CD14-positive monocyte (primary cell): ENCODE results near the gene GASK1A. TPM values are rescaled to one million over a fixed set of nuclear protein-coding genes. Genes with fewer than 3 reads are reported as not detected.

Source experiments
- DNase-seq, 3 donors: peaks; one replicate each; pipeline ENCODE4 v3.0.0-alpha.2; 2011 to 2022
- H2AFZ ChIP-seq: 2 replicates; pipeline ENCODE4 v1.6.0; 2012; ENCODE audit warnings: mild to moderate bottlenecking, low read depth, low read length, inconsistent platforms; ENCODE audit not compliant: insufficient read depth, poor library complexity, severe bottlenecking
- H3K27ac ChIP-seq, 2 donors: 1 replicate in 1 of 2; 2 replicates in 1 of 2; pipeline ENCODE4 v1.5.1; 2012 to 2013; ENCODE audit warnings: low read length in 2 of 2, control low read depth in 1 of 2, inconsistent platforms in 1 of 2, low read depth in 1 of 2, mild to moderate bottlenecking in 1 of 2
- H3K27me3 ChIP-seq, 2 donors: one replicate each; pipeline versions ENCODE4 v1.6.0 to v1.6.1; 2011 to 2013; ENCODE audit warnings: low read length in 2 of 2; ENCODE audit not compliant: control insufficient read depth in 2 of 2, insufficient read depth in 2 of 2
- H3K36me3 ChIP-seq, 2 donors: replicated peaks in 1 of 2; 1 replicate in 1 of 2; 2 replicates in 1 of 2; pipeline versions ENCODE4 v1.5.1 to v1.6.1; 2012 to 2013; ENCODE audit warnings: low read length in 2 of 2, control low read depth in 1 of 2, inconsistent platforms in 1 of 2, mild to moderate bottlenecking in 1 of 2; ENCODE audit not compliant: insufficient read depth in 2 of 2, control insufficient read depth in 1 of 2
- H3K4me1 ChIP-seq, 2 donors: 1 replicate in 1 of 2; 2 replicates in 1 of 2; pipeline versions ENCODE4 v1.5.1 to v1.6.1; 2012 to 2013; ENCODE audit warnings: low read length in 2 of 2, control low read depth in 1 of 2, inconsistent platforms in 1 of 2, mild to moderate bottlenecking in 1 of 2, moderate library complexity in 1 of 2; ENCODE audit not compliant: insufficient read depth in 2 of 2, control insufficient read depth in 1 of 2
- H3K4me2 ChIP-seq: replicated peaks from 2 replicates; pipeline ENCODE3; 2012; ENCODE audit warnings: low read length, moderate library complexity, mild to moderate bottlenecking; ENCODE audit not compliant: poor library complexity, severe bottlenecking; ENCODE audit errors: extremely low read depth
- H3K4me3 ChIP-seq, 3 experiments: fragments of 200-600 bp in 1 of 3; sonication (generic) in 1 of 3; replicated peaks in 1 of 3; 1 replicate in 2 of 3; 2 replicates in 1 of 3; pipeline ENCODE4 v1.5.1; 2011 to 2013; ENCODE audit warnings: low read length in 3 of 3, mild to moderate bottlenecking in 3 of 3, control low read depth in 2 of 3, low read depth in 2 of 3, inconsistent platforms in 1 of 3, moderate library complexity in 1 of 3
- H3K79me2 ChIP-seq: 2 replicates; pipeline ENCODE4 v1.6.0; 2012; ENCODE audit warnings: mild to moderate bottlenecking, control low read depth, inconsistent platforms, low read length, moderate library complexity; ENCODE audit not compliant: insufficient read depth
- H3K9ac ChIP-seq: 2 replicates; pipeline ENCODE4 v1.6.0; 2017; ENCODE audit warnings: low read length, mild to moderate bottlenecking; ENCODE audit not compliant: insufficient read depth, poor library complexity, severe bottlenecking
- H3K9me3 ChIP-seq, 2 donors: replicated peaks in 1 of 2; 1 replicate in 1 of 2; 2 replicates in 1 of 2; pipeline versions ENCODE4 v1.5.1 to v1.6.1; 2012 to 2013; ENCODE audit warnings: low read length in 2 of 2, control low read depth in 1 of 2; ENCODE audit not compliant: control insufficient read depth in 1 of 2, insufficient read depth in 1 of 2
- H4K20me1 ChIP-seq: 2 replicates; pipeline ENCODE4 v1.6.0; 2012; ENCODE audit warnings: mild to moderate bottlenecking, low read length, control low read depth, moderate library complexity; ENCODE audit not compliant: insufficient read depth
- H3K27ac Mint-ChIP-seq, 7 donors: one replicate each; pipeline ENCODE4 v1.8.0; 2020; ENCODE audit warnings: mild to moderate bottlenecking in 7 of 7, mixed read lengths in 7 of 7, moderate library complexity in 6 of 7, inconsistent platforms in 2 of 7
- H3K27me3 Mint-ChIP-seq, 3 donors: one replicate each; pipeline ENCODE4 v1.8.0; 2021 to 2022; ENCODE audit warnings: low read depth in 3 of 3, mild to moderate bottlenecking in 3 of 3, mixed read lengths in 3 of 3, moderate library complexity in 3 of 3, inconsistent platforms in 1 of 3
- H3K36me3 Mint-ChIP-seq, 2 donors: one replicate each; pipeline ENCODE4 v1.8.0; 2020; ENCODE audit warnings: mixed read lengths in 2 of 2, inconsistent platforms in 1 of 2, mild to moderate bottlenecking in 1 of 2
- H3K4me1 Mint-ChIP-seq: one replicate; pipeline ENCODE4 v1.8.0; 2020; ENCODE audit warnings: mild to moderate bottlenecking, mixed read lengths
- H3K4me3 Mint-ChIP-seq, 2 donors: one replicate each; pipeline ENCODE4 v1.8.0; 2020; ENCODE audit warnings: mild to moderate bottlenecking in 2 of 2, mixed read lengths in 2 of 2, moderate library complexity in 1 of 2
- H3K9me3 Mint-ChIP-seq, 7 donors: one replicate each; pipeline ENCODE4 v1.8.0; 2020 to 2022; ENCODE audit warnings: mixed read lengths in 7 of 7, mild to moderate bottlenecking in 6 of 7, moderate library complexity in 6 of 7, inconsistent platforms in 2 of 7
- CTCF ChIP-seq: fragments of 200-600 bp; IDR thresholded peaks from one replicate; pipeline ENCODE4 v1.8.0; 2022; ENCODE audit warnings: antibody characterized with exemption, mild to moderate bottlenecking
- WGBS: methylation state at CpG from one replicate; pipeline ENCODE4 v1.1.5; 2013; ENCODE audit warnings: missing lambda C conversion rate; ENCODE audit not compliant: insufficient coverage; 5-methylcytosine and 5-hydroxymethylcytosine counted together
- intact Hi-C, 2 donors: fragments of 100-400 bp; cut with micrococcal nuclease; formaldehyde crosslinking; loops; one replicate each; pipeline versions ENCODE4 v1.15.0 to v1.15.1; 2023
- polyA plus RNA-seq, 3 donors: library from polyadenylated mRNA; depleted of rRNA in 1 of 3; unstranded in 2 of 3; stranded (reverse) in 1 of 3; fragments of 300-500 nt in 2 of 3; fragments of >200 nt in 1 of 3; fragmentation: Illumina TruSeq in 2 of 3; gene quantifications; 1 replicate in 2 of 3; 2 replicates in 1 of 3; pipeline ENCODE4 v1.2.3, GENCODE V29; 2012 to 2021

The GASK1A gene
- polyA plus RNA-seq, 3 donors = 0.13 TPM; not detected in 2

GRCh38 chr3:43086460-43087165, 107.5 kb downstream of the GASK1A start:
- Histone ChIP-seq H4K20me1 (no peaks in the 10 kb centered on the region), H3K27ac (no peak overlapping the region), H3K4me2 (no peak overlapping the region), H3K27me3 (no peaks in the 10 kb centered on the region), H3K4me1 (no peaks in the 10 kb centered on the region), H3K36me3 (no peaks in the 10 kb centered on the region), H3K4me3 (no peak overlapping the region), H3K9ac (no peak overlapping the region), H2AFZ (no peak overlapping the region), H3K79me2 (no peaks in the 10 kb centered on the region), H3K9me3 (no peaks in the 10 kb centered on the region)
- H3K4me3 Mint-ChIP-seq = no peak overlapping the region
- DNase-seq = no peak
- H3K27me3 Mint-ChIP-seq = peaks cover 0 to 3% (median 0%) of the 10 kb centered on the region in 3 donors
- whole genome bisulfite sequencing = 100% methylated on average over 4 of the region's 6 CpGs
- no peaks in the 10 kb centered on the region for H3K36me3 Mint-ChIP-seq
- TF ChIP-seq CTCF = no peak
- H3K27ac Mint-ChIP-seq = no peak overlapping the region
- H3K4me1 Mint-ChIP-seq = no peaks in the 10 kb centered on the region
- intact Hi-C loops = no loop called here
- peaks cover 0 to 6% (median 3%) of the 10 kb centered on the region in 7 donors for H3K9me3 Mint-ChIP-seq

GRCh38 chr3:43087249-43087776, 108.2 kb downstream of the GASK1A start:
- DNase-seq = no peak
- no peak overlapping the region for H3K4me3 ChIP-seq
- Mint-ChIP-seq H3K36me3 (no peaks in the 10 kb centered on the region), H3K9me3 (peaks cover 0 to 6% (median 3%) of the 10 kb centered on the region in 7 donors), H3K27ac (no peak overlapping the region), H3K27me3 (peaks cover 0 to 2% (median 0%) of the 10 kb centered on the region in 3 donors), H3K4me1 (no peaks in the 10 kb centered on the region), H3K4me3 (no peak overlapping the region)
- no peaks in the 10 kb centered on the region for H3K27me3 ChIP-seq
- H3K4me2 ChIP-seq = no peak overlapping the region
- WGBS = no CpG with 5 or more reads among the region's 5 CpGs
- intact Hi-C loops = no loop called here
- no peak overlapping the region for H3K9ac ChIP-seq
- H3K9me3 ChIP-seq = no peaks in the 10 kb centered on the region
- no peak for TF ChIP-seq CTCF
- H3K36me3 ChIP-seq = no peaks in the 10 kb centered on the region
- no peak overlapping the region for H3K27ac ChIP-seq
- H3K4me1 ChIP-seq = no peaks in the 10 kb centered on the region
- no peaks in the 10 kb centered on the region for H4K20me1 ChIP-seq
- H3K79me2 ChIP-seq = no peaks in the 10 kb centered on the region
- no peak overlapping the region for H2AFZ ChIP-seq
